SK-N-SH (cell line): ENCODE data around the gene COX6A1.

Experiments
- EP300 ChIP-seq, 2 experiments: IDR thresholded peaks; 2 replicates each; pipeline versions ENCODE4 v1.4.0 to v1.6.1; 2012; ENCODE audit warnings: borderline replicate concordance in 1 of 2, low read depth in 1 of 2, low read length in 1 of 2
- FOXM1 ChIP-seq: IDR thresholded peaks from 2 replicates; pipeline ENCODE4 v1.4.0; 2012; ENCODE audit warnings: low read depth, mild to moderate bottlenecking
- JUND ChIP-seq: IDR thresholded peaks from 2 replicates; pipeline ENCODE4 v1.4.0; 2012
- MXI1 ChIP-seq: IDR thresholded peaks from 2 replicates; pipeline ENCODE4 v1.6.1; 2012; ENCODE audit warnings: mild to moderate bottlenecking, low read depth, low read length, improper control_type of control experiment
- NFIC ChIP-seq: IDR thresholded peaks from 2 replicates; pipeline ENCODE4 v1.4.0; 2012; ENCODE audit warnings: borderline replicate concordance
- POLR2AphosphoS5 ChIP-seq: IDR thresholded peaks from 2 replicates; pipeline ENCODE4 v1.6.1; 2012; ENCODE audit warnings: low read depth, low read length
- RAD21 ChIP-seq: IDR thresholded peaks from 2 replicates; pipeline ENCODE4 v1.6.1; 2012; ENCODE audit warnings: mild to moderate bottlenecking, low read length
- TAF1 ChIP-seq: IDR thresholded peaks from 2 replicates; pipeline ENCODE4 v1.6.1; 2012; ENCODE audit warnings: low read depth, mild to moderate bottlenecking, low read length, moderate library complexity, borderline replicate concordance
- YY1 ChIP-seq: IDR thresholded peaks from 2 replicates; pipeline ENCODE4 v1.4.0; 2012; ENCODE audit warnings: low read depth, mild to moderate bottlenecking
- TF ChIP-seq, protein P1 (sequence below): fragments of 200-600 bp; sonication (generic); IDR thresholded peaks from 2 replicates; pipeline ENCODE4 v1.6.1; 2017; ENCODE audit warnings: antibody characterized with exemption, mild to moderate bottlenecking, moderate library complexity

DNA sequence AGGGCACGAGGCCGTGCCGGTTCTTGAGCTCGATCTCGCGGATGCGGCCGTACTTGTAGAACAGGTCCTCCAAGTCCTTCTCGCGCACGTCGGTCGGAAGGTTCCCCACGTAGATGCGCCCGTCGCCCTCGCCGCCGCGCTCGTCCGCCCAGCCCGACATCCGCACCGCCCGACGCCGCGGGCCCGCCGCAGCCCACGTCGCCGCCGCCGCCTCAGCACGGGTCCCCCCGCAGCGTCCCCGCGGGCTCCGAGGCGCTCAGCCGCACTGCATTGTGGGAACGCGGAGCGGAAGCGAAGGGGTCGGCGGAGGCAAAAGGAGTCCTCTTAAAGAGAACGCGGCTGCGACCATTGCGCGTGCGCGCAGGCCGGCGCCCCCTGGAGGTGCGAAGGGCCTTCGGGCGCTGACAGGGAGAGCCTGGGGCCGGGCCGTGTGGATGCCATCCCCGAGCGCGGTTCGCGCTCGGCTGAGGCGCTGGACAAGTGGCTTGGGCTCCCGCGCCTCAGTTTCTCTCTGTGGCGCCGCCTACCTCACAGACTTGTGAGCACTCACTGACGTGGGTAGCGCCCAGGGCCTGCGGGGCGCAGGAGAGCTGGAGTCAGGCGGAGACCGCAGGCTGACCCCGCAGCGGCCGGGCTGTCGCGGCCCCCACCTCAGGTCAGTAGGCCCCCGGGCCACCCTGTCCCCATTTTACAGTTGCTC lies 31.7 kb downstream of the COX6A1 start, which contains the start of gene SRSF9:
- TF ChIP-seq, protein P1, sequence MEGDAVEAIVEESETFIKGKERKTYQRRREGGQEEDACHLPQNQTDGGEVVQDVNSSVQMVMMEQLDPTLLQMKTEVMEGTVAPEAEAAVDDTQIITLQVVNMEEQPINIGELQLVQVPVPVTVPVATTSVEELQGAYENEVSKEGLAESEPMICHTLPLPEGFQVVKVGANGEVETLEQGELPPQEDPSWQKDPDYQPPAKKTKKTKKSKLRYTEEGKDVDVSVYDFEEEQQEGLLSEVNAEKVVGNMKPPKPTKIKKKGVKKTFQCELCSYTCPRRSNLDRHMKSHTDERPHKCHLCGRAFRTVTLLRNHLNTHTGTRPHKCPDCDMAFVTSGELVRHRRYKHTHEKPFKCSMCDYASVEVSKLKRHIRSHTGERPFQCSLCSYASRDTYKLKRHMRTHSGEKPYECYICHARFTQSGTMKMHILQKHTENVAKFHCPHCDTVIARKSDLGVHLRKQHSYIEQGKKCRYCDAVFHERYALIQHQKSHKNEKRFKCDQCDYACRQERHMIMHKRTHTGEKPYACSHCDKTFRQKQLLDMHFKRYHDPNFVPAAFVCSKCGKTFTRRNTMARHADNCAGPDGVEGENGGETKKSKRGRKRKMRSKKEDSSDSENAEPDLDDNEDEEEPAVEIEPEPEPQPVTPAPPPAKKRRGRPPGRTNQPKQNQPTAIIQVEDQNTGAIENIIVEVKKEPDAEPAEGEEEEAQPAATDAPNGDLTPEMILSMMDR = peak; percentile 81
- TF ChIP-seq RAD21 (no peak), YY1 (no peak), NFIC (no peak), FOXM1 (no peak), TAF1 (peak; percentile 78), JUND (no peak), POLR2AphosphoS5 (peak; percentile 76), MXI1 (peak; percentile 94), EP300 (IDR thresholded peaks at IDR 0.05; ENCODE audit: borderline replicate concordance in 1 of 2, low read depth in 1 of 2, low read length in 1 of 2) (no peak)
